Adrenal gland (tissue), 5 donors: ENCODE results near the gene RAB10.

Source experiments
- CTCF ChIP-seq, 6 experiments: fragments of 450-650 bp in 4 of 6; fragments of 200-600 bp in 2 of 6; sonication (generic) in 1 of 6; IDR thresholded peaks; 1 replicate in 5 of 6; 2 replicates in 1 of 6; pipeline versions ENCODE4 v1.5.1 to v1.8.0; 2016 to 2021; ENCODE audit warnings: antibody characterized with exemption in 6 of 6, mild to moderate bottlenecking in 2 of 6, moderate library complexity in 1 of 6
- POLR2A ChIP-seq, 2 donors: fragments of 450-650 bp; IDR thresholded peaks; one replicate each; pipeline ENCODE4 v1.6.1; 2017; ENCODE audit warnings: antibody characterized with exemption in 2 of 2, mild to moderate bottlenecking in 2 of 2, moderate library complexity in 1 of 2
- donor health status: DM: no; HTN: no; CAD: no.

GRCh38 chr2:26103752-26104151 lies 69.9 kb downstream of the RAB10 start:
- TF ChIP-seq POLR2A (IDR thresholded peaks at IDR 0.05) (no peak), CTCF (IDR thresholded peaks at IDR 0.05) (no peak)
